Body of pancreas (tissue), 4 donors: ENCODE data around the gene TOP1. TPM values are rescaled to one million over a fixed set of nuclear protein-coding genes. Genes with fewer than 3 reads are reported as not detected.

Experiments
- ATAC-seq: fragments of 150-250 bp; one replicate; pipeline ENCODE4 v1.9.1; 2016
- DNase-seq, 4 donors: peaks; one replicate each; pipeline ENCODE4 v3.0.0-alpha.2; 2019
- H3K27ac ChIP-seq, 4 donors: fragments of 200-600 bp; sonication (generic); 1 replicate in 3 of 4; 2 replicates in 1 of 4; pipeline versions ENCODE4 v1.5.1 to v1.6.1; 2016 to 2019; ENCODE audit warnings: mild to moderate bottlenecking in 1 of 4, mixed read lengths in 1 of 4, moderate library complexity in 1 of 4
- H3K27me3 ChIP-seq, 2 donors: fragments of 200-600 bp; sonication (generic); one replicate each; pipeline ENCODE4 v1.6.0; 2016; ENCODE audit warnings: mild to moderate bottlenecking in 1 of 2
- H3K36me3 ChIP-seq, 2 donors: fragments of 200-600 bp; sonication (generic); replicated peaks in 1 of 2; 2 replicates each; pipeline ENCODE4 v1.5.1; 2016; ENCODE audit warnings: low read depth in 2 of 2; ENCODE audit not compliant: insufficient read depth in 1 of 2
- H3K4me1 ChIP-seq: fragments of 200-600 bp; sonication (generic); one replicate; pipeline ENCODE4 v1.6.0; 2016
- H3K4me3 ChIP-seq, 2 donors: fragments of 200-600 bp; sonication (generic); 1 replicate in 1 of 2; 2 replicates in 1 of 2; pipeline ENCODE4 v1.5.1; 2016 to 2019
- H3K9me3 ChIP-seq, 3 donors: fragments of 200-600 bp; sonication (generic); 1 replicate in 2 of 3; 2 replicates in 1 of 3; pipeline ENCODE4 v1.5.1; 2016
- POLR2A ChIP-seq, 3 donors: fragments of 450-650 bp; IDR thresholded peaks; one replicate each; pipeline ENCODE4 v1.6.1; 2016; ENCODE audit warnings: antibody characterized with exemption in 3 of 3, mild to moderate bottlenecking in 2 of 3
- WGBS, 2 donors: methylation state at CpG; one replicate each; pipeline ENCODE4 v1.1.5; 2017; 5-methylcytosine and 5-hydroxymethylcytosine counted together
- intact Hi-C: fragments of 100-400 bp; cut with DNase I; formaldehyde crosslinking; loops from one replicate; pipeline ENCODE4 v1.15.1; 2023
- total RNA-seq, 2 donors: library from RNA; depleted of rRNA; stranded (reverse); fragments of >200 nt; gene quantifications; one replicate each; pipeline ENCODE4 v1.1.0, GENCODE V29; 2016
- TF ChIP-seq, protein P1 (sequence below), 7 experiments: fragments of 450-650 bp in 4 of 7; fragments of 200-600 bp in 3 of 7; sonication (generic) in 3 of 7; IDR thresholded peaks; one replicate each; pipeline ENCODE4 v1.5.1; 2016 to 2019; ENCODE audit warnings: antibody characterized with exemption in 7 of 7

TOP1 gene
- total RNA-seq, 2 donors from 2014 or later: 12.2 to 18.5 TPM

DNA sequence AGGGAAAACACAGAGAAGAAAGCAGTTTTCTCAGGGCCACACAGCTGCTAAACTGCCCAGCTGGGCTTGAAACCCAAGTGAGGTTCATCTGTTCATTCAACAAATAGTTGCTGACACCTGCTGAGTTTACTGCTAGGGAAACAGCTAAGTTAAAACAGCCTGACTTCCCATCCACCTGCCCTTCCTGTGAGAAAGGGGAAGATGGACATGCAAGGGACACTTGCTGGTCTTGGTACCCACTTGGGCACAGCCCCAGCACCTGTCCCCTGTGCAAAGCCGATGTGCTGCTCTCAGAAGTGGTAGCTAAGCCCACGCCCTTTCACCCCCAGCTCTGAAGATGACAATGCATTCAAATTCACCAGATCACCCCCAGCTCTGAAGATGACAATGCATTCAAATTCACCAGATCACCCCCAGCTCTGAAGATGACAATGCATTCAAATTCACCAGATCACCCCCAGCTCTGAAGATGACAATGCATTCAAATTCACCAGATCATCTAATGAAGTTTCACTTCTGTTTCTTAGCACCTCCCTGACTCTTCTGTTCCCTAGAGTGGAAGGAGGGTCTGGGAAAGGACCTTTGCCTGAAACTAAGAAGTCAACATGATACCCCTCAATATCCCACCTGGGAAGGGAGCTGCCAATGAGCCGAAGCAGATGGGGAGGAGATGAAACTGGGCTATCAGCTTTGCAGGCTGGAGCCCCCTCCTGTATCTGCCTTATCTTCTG is 46.0 kb upstream of the TOP1 start:
- no peak for DNase-seq
- Histone ChIP-seq H3K27me3 (no peaks in the 10 kb centered on the region), H3K4me3 (no peak overlapping the region), H3K4me1 (no peaks in the 10 kb centered on the region), H3K27ac (no peak overlapping the region), H3K36me3 (no peaks in the 10 kb centered on the region), H3K9me3 (no peaks in the 10 kb centered on the region)
- TF ChIP-seq, protein P1, sequence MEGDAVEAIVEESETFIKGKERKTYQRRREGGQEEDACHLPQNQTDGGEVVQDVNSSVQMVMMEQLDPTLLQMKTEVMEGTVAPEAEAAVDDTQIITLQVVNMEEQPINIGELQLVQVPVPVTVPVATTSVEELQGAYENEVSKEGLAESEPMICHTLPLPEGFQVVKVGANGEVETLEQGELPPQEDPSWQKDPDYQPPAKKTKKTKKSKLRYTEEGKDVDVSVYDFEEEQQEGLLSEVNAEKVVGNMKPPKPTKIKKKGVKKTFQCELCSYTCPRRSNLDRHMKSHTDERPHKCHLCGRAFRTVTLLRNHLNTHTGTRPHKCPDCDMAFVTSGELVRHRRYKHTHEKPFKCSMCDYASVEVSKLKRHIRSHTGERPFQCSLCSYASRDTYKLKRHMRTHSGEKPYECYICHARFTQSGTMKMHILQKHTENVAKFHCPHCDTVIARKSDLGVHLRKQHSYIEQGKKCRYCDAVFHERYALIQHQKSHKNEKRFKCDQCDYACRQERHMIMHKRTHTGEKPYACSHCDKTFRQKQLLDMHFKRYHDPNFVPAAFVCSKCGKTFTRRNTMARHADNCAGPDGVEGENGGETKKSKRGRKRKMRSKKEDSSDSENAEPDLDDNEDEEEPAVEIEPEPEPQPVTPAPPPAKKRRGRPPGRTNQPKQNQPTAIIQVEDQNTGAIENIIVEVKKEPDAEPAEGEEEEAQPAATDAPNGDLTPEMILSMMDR (IDR thresholded peaks at IDR 0.05): no peak
- TF ChIP-seq POLR2A (IDR thresholded peaks at IDR 0.05): no peak
- ATAC-seq: no peak
- WGBS, 2 donors: 55 to 70% methylated on average over 3 of the region's 3 CpGs
- intact Hi-C loops: no loop called here

DNA sequence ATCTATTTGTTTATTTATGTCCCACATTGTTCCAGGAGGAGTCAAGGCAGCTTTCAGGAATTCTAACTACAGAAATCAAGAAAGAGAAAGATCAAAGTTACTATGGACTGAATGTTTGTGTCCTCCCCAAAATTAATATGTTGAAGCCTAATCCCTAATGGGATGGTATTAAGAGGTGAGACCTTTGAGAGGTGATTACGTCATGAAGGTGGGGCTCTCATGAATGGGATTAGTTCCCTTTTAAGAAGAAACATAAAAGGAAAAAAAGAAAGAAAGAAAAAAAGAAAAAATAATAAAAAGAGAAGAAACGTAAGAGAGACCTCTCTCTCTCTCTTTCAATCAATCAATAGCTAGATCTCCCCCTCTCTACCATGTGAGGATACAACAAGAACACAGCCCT is 44.7 kb upstream of the TOP1 start:
- TF ChIP-seq, protein P1 (IDR thresholded peaks at IDR 0.05): no peak
- no peak for TF ChIP-seq POLR2A (IDR thresholded peaks at IDR 0.05)
- Histone ChIP-seq H3K27me3 (no peaks in the 10 kb centered on the region), H3K4me3 (no peak overlapping the region), H3K4me1 (no peaks in the 10 kb centered on the region), H3K27ac (no peak overlapping the region), H3K36me3 (no peaks in the 10 kb centered on the region), H3K9me3 (no peaks in the 10 kb centered on the region)
- no peak for DNase-seq
- intact Hi-C loops: no loop called here
- 75 to 84% methylated on average over 2 of the region's 2 CpGs for WGBS, 2 donors
- ATAC-seq: no peak

DNA sequence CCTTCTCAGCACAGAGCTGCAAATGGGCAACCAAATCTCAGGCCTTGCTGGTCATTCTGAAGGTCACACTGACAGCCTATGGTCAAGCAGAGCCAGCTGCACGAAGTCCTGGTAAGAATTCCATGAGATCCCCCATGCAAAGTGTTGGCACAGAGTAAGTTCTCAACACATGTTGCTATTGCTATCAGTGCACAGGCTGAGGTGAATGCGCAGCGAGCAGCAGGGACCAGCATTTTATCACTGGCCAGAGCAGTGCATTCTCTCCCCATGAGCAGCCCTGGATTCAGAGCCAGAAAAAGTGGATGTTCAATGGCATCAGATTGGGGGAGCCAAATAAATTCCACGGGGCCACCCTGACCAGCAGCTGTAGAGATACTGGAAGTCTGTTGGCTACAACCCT is 44.1 kb upstream of the TOP1 start:
- WGBS, 2 donors: 87 to 93% methylated on average over 4 of the region's 4 CpGs
- intact Hi-C loops: no loop called here
- H3K4me1 ChIP-seq: no peaks in the 10 kb centered on the region
- TF ChIP-seq POLR2A (IDR thresholded peaks at IDR 0.05): no peak
- TF ChIP-seq, protein P1 (IDR thresholded peaks at IDR 0.05): no peak
- no peak for ATAC-seq
- no peaks in the 10 kb centered on the region for H3K36me3 ChIP-seq
- H3K27me3 ChIP-seq: no peaks in the 10 kb centered on the region
- H3K4me3 ChIP-seq: no peak overlapping the region
- H3K9me3 ChIP-seq: no peaks in the 10 kb centered on the region
- DNase-seq: no peak
- no peak overlapping the region for H3K27ac ChIP-seq

DNA sequence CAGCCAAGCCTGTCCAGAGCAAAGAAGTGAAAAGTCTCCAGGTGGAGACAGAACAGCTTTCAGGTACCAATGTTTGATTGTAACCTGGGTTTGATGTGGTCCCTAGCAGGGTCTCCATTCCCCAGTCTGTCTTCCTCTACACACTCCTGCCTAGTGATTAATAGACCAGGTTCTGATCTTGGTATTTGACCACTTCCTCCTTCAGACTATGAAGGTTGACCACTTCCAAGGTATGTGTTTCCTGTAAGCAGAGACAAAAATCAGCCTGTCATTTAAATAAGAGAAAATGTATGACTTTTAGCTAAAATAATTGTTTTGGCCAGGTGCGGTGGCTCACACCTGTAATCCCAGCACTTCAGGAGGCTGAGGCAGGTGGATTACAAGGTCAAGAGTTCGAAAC is 41.8 kb upstream of the TOP1 start:
- H3K4me1 ChIP-seq: peaks cover 6% of the 10 kb centered on the region
- WGBS, 2 donors: 59 to 88% methylated on average over 2 of the region's 2 CpGs
- intact Hi-C loops: loop anchor here (5.0 kb wide), 1 partner anchor 106 kb away; no protein-coding TSS in a partner anchor
- H3K4me3 ChIP-seq: no peak overlapping the region
- no peak for DNase-seq
- TF ChIP-seq, protein P1 (IDR thresholded peaks at IDR 0.05): no peak
- TF ChIP-seq POLR2A (IDR thresholded peaks at IDR 0.05): no peak
- no peak for ATAC-seq
- H3K27ac ChIP-seq: no peak overlapping the region
- H3K36me3 ChIP-seq: no peaks in the 10 kb centered on the region
- no peaks in the 10 kb centered on the region for H3K27me3 ChIP-seq
- H3K9me3 ChIP-seq: no peaks in the 10 kb centered on the region
